NCI-H1930 (cell line): ENCODE data around the gene PLEK2.
"Not testable (repeated sequence)": the region's sequence is repeated elsewhere in the genome, so short reads cannot be mapped to it uniquely, and the experiment has no call there.

Experiments used
- DNase-seq, 2 experiments: peaks; one replicate each; lab custom pipeline; 2025; lab: John Stamatoyannopoulos, UW

Gene PLEK2

GRCh38 chr14:67428501-67429031 lies 16.6 kb upstream of the PLEK2 start:
- no peak for DNase-seq

GRCh38 chr14:67426983-67427606 lies 15.1 kb upstream of the PLEK2 start:
- peak; percentile 40 to 53 for DNase-seq

GRCh38 chr14:67426161-67426560 lies 14.2 kb upstream of the PLEK2 start:
- DNase-seq, result no peak

GRCh38 chr14:67425608-67426007 lies 13.6 kb upstream of the PLEK2 start:
- DNase-seq, result no peak

GRCh38 chr14:67424539-67424938 lies 12.6 kb upstream of the PLEK2 start:
- no peak for DNase-seq

- no peak for DNase-seq
Measured at GRCh38 chr14:67423424-67423823, 11.5 kb upstream of the PLEK2 start.

DNA sequence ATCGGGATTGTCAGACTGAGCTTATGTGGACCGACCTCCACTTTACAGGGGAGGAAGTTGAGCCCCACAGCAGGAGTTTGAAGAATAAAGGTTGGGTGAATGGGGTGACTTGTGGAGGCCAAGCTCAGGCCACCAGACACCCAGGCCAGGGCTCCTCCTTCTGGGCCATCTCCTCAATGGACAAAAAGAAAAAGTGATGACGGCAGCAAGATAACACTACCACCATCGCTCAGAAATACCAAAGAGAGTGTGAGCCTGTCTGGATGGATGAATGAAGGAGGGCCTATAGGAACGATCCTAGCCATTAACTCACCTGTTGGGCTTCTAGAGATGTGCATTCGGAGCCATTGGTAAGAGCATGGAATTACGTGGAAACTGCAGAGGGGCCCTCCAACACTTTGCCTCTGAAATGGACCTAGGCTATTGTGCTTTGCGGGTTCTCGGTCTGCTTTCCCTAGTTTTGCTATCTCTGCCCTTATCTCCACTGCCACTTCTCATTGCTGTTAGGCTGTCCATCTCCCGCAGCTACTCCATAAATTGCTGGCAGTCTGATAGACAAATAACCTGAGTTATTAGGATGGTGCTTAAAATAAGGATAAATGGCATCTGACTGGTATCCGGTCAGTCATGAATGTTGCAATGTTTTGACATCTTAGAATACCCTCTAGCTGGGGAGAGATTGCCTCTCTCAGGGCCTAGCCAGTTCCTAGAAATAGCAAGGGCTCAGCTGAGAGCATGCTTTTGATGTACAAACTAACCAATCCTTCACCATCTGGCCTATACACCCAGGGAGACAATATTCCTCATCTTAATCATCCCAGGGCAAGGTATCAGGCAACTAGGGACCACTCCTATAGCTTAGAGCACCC lies 9.6 kb upstream of the PLEK2 start:
- DNase-seq, result no peak

GRCh38 chr14:67420102-67420739 lies 8.3 kb upstream of the PLEK2 start:
- no peak for DNase-seq

- no peak for DNase-seq
Measured at GRCh38 chr14:67418401-67419191, 6.6 kb upstream of the PLEK2 start.

GRCh38 chr14:67417633-67418032 lies 5.7 kb upstream of the PLEK2 start:
- no peak for DNase-seq

DNA sequence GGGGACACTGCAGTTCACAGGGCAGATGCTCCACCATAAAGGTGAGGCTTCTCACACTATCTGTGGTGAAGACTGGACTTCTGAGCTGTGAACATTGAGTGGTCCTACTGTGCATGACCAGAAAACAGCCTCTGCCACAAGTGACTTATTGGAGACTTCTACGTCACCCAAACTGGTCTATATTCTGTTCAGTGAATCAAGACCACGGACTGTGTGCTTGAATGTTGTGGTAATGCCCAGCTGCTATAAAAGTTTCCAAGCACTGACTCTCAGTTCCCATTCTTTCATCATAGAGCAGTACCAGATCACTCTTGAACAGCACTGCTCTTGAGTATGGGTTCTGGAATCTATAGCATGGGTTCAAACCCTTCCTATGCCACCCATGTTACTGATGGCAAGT lies 4.8 kb upstream of the PLEK2 start:
- no peak for DNase-seq

GRCh38 chr14:67416085-67416484 lies 4.1 kb upstream of the PLEK2 start:
- DNase-seq, result no peak

DNA sequence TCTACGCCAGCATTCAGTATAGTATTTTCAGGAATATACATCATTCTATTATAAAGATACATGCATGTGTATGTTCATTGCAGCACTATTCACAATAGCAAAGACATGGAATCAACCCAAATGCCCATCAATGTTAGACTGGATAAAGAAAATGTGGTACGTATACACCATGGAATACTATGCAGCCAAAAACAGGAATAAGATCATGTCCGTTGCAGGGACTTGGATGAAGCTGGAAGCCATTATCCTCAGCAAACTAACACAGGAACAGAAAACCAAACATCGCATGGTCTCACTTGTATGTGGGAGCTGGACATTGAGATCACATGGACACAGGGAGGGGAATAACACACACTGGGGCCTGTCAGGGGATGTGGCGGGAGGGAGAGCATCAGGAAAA lies 3.6 kb upstream of the PLEK2 start:
- not testable (repeated sequence) for DNase-seq

- DNase-seq, result no peak
Measured at GRCh38 chr14:67413806-67414769, 2.1 kb upstream of the PLEK2 start.

GRCh38 chr14:67411370-67411769 lies 595 bp downstream of the PLEK2 start:
- no peak for DNase-seq

DNA sequence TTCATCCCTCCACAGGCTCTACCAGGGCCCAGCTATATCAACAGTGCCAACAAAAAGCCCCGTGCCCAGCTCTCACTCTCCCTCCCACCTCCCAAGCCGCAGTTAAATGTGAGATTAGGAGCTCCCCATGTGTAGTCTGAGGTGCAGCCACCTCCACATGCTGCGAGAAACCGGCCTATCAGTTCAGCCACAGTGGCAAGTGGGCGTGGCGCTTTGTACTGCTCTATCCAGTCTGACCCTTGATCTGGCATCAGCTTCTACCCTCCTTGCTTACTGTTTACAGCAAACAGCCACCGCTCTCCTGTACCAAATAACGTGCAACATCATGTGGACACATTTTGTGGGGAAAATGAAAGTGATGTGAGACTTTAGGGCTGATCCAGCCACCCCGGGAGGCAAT lies 1.7 kb downstream of the PLEK2 start:
- no peak for DNase-seq

DNA sequence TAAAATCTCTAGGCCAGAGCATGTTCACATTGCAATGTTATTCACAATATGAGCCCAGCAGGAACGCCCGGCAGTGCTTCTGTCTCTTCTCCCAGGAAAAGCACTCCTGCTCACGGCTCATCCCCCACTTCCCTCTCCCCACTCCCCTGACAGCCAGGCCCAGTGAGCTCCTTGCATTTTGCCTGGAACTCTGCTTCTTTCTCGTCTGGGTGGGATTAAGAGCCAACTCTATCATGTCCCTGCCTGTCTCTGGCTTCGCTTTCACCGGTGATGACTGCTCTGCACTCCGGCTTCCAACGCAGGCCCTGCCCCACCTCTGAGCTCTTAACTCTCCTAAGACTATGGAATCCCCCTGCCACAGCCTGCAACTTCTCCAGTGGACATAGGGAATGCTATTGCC lies 2.5 kb downstream of the PLEK2 start:
- no peak for DNase-seq

GRCh38 chr14:67408122-67408801 lies 3.7 kb downstream of the PLEK2 start:
- DNase-seq, result not testable (repeated sequence)

DNA sequence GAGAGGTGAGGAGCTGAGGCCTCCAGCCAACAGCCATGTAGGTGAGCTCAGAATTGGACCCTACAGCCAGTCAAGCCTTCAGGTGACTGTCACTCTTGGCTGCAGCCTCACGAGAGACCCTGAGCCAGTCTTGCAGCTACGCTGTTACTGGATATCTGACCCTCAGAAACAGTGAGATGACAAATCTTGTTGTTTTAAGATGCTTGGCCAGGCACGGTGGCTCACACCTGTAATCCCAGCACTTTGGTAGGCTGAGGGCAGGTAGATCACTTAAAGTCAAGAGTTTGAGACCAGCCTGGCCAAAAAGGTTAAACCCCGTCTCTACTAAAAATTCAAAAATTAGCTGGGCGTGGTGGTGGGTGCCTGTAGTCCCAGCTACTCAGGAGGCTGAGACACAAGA lies 6.2 kb downstream of the PLEK2 start:
- DNase-seq, result no peak

- no peak for DNase-seq
Measured at GRCh38 chr14:67400434-67400833, 11.5 kb downstream of the PLEK2 start.
